GM18507 (cell line): ENCODE results near the gene TBCA.
"Not testable (repeated sequence)": the region's sequence is repeated elsewhere in the genome, so short reads cannot be mapped to it uniquely, and the experiment has no call there.

Experiments used
- DNase-seq: peaks from one replicate; pipeline ENCODE4 v3.0.0; 2011; ENCODE audit warnings: low read depth; ENCODE audit not compliant: insufficient read length; ENCODE audit errors: extremely low spot score
- FAIRE-seq: peaks from 2 replicates; lab custom pipeline; 2011; peaks lifted over from hg19 to GRCh38; lab: Jason Lieb, UNC

TBCA gene

GRCh38 chr5:77719666-77720363, 56.3 kb downstream of the TBCA start:
- DNase-seq (no peak), FAIRE-seq (no peak)

- DNase-seq: peak; percentile 3
- FAIRE-seq: peak; percentile 70
Observed at GRCh38 chr5:77718934-77719610, 57.1 kb downstream of the TBCA start.

- no peak for DNase-seq
- FAIRE-seq: no peak
Observed at GRCh38 chr5:77709993-77710685, 66.0 kb downstream of the TBCA start.

GRCh38 chr5:77709340-77709739, 66.8 kb downstream of the TBCA start:
- FAIRE-seq: no peak

GRCh38 chr5:77707791-77708190, 68.3 kb downstream of the TBCA start:
- FAIRE-seq (no peak), DNase-seq (no peak)

More at GRCh38 chr5:77709340-77709739, 66.8 kb downstream of the TBCA start:
- DNase-seq: no peak

- not testable (repeated sequence) for DNase-seq, FAIRE-seq
Observed at GRCh38 chr5:77699569-77699968, 76.6 kb downstream of the TBCA start.

GRCh38 chr5:77698920-77699319, 77.2 kb downstream of the TBCA start:
- no peak for FAIRE-seq
- DNase-seq: no peak

- FAIRE-seq: no peak
Observed at GRCh38 chr5:77697692-77698091, 78.4 kb downstream of the TBCA start.

GRCh38 chr5:77696120-77696519, 80.0 kb downstream of the TBCA start:
- no peak for DNase-seq
- no peak for FAIRE-seq

More at GRCh38 chr5:77697692-77698091, 78.4 kb downstream of the TBCA start:
- DNase-seq: no peak

GRCh38 chr5:77693913-77694312, 82.2 kb downstream of the TBCA start:
- FAIRE-seq (no peak), DNase-seq (no peak)

- DNase-seq (no peak), FAIRE-seq (no peak)
Observed at GRCh38 chr5:77683171-77683732, 92.9 kb downstream of the TBCA start.

- FAIRE-seq: no peak
- no peak for DNase-seq
Observed at GRCh38 chr5:77670526-77670925, 105.6 kb downstream of the TBCA start.

GRCh38 chr5:77669677-77670076, 106.5 kb downstream of the TBCA start:
- FAIRE-seq: no peak
- no peak for DNase-seq

- no peak for DNase-seq
- no peak for FAIRE-seq
Observed at GRCh38 chr5:77663090-77663863, 112.9 kb downstream of the TBCA start.

GRCh38 chr5:77662635-77663034, 113.5 kb downstream of the TBCA start:
- DNase-seq (no peak), FAIRE-seq (no peak)

GRCh38 chr5:77658662-77659061, 117.5 kb downstream of the TBCA start:
- FAIRE-seq: no peak
- no peak for DNase-seq

- FAIRE-seq (no peak), DNase-seq (no peak)
Observed at GRCh38 chr5:77651343-77651742, 124.8 kb downstream of the TBCA start.

- no peak for DNase-seq
- no peak for FAIRE-seq
Observed at GRCh38 chr5:77650686-77651085, 125.5 kb downstream of the TBCA start.

- FAIRE-seq (no peak), DNase-seq (no peak)
Observed at GRCh38 chr5:77649776-77650175, 126.4 kb downstream of the TBCA start.
